HG02938 (cell line): ENCODE data around the gene ID1.

ENCODE experiments used
- ATAC-seq: cut with Tn5 transposase; IDR thresholded peaks from one replicate; pipeline ENCODE4 v1.9.1; 2021; ENCODE audit warnings: mild to moderate bottlenecking, moderate library complexity; ENCODE audit not compliant: unreplicated experiment

The ID1 gene

GRCh38 chr20:31605031-31605901 lies at the start of gene ID1:
ID1 (plus strand) TSS chr20:31605289; CDS start chr20:31605388, 99 bp downstream.
- peak; percentile 90 for ATAC-seq

- no peak for ATAC-seq
Measured at GRCh38 chr20:31559704-31560093, 45.4 kb upstream of the ID1 start.

GRCh38 chr20:31560094-31560745 lies 44.9 kb upstream of the ID1 start:
- ATAC-seq: no peak

GRCh38 chr20:31560746-31561598 lies 44.1 kb upstream of the ID1 start:
- no peak for ATAC-seq

- no peak for ATAC-seq
Measured at GRCh38 chr20:31562241-31562640, 42.8 kb upstream of the ID1 start.

- ATAC-seq: no peak
Measured at GRCh38 chr20:31564284-31564683, 40.8 kb upstream of the ID1 start.

- ATAC-seq: no peak
Measured at GRCh38 chr20:31565699-31566318, 39.3 kb upstream of the ID1 start.

- no peak for ATAC-seq
Measured at GRCh38 chr20:31566319-31566657, 38.8 kb upstream of the ID1 start.

GRCh38 chr20:31566658-31567379 lies 38.3 kb upstream of the ID1 start:
- no peak for ATAC-seq

- no peak for ATAC-seq
Measured at GRCh38 chr20:31567380-31567720, 37.7 kb upstream of the ID1 start.

GRCh38 chr20:31568041-31568731 lies 36.9 kb upstream of the ID1 start:
- no peak for ATAC-seq

- ATAC-seq: no peak
Measured at GRCh38 chr20:31568773-31569162, 36.3 kb upstream of the ID1 start.

GRCh38 chr20:31569163-31570020 lies 35.7 kb upstream of the ID1 start:
- ATAC-seq: no peak

- no peak for ATAC-seq
Measured at GRCh38 chr20:31570021-31570463, 35.0 kb upstream of the ID1 start.

GRCh38 chr20:31570735-31571617 lies 34.1 kb upstream of the ID1 start:
- no peak for ATAC-seq

- no peak for ATAC-seq
Measured at GRCh38 chr20:31572042-31572700, 32.9 kb upstream of the ID1 start.
